ENCODE measurements around the gene KIAA0825. TPM values are rescaled to one million over a fixed set of nuclear protein-coding genes. Genes with fewer than 3 reads are reported as not detected.
A peak's percentile ranks its signal among the peaks of the same experiment; 100 is the strongest.

KIAA0825 gene
- total and polyA plus RNA-seq, 2 experiments from 2014 or later: 1.7 to 1.8 TPM

- no peak overlapping the region for H3K4me3 Mint-ChIP-seq
- peaks cover 20% of the 10 kb centered on the region for H3K4me1 Mint-ChIP-seq
- no peaks in the 10 kb centered on the region for H4K20me1 ChIP-seq (replicated peaks; ENCODE audit: insufficient read depth)
- peaks cover 4% of the 10 kb centered on the region; the same call in 1 of the 3 replicates for H3K36me3 Mint-ChIP-seq (ENCODE audit: low read depth)
- H3K9me2 ChIP-seq (ENCODE audit: insufficient read depth): peaks cover 7% of the 10 kb centered on the region; the same call in 1 of the 2 replicates
- DNase-seq (ENCODE audit: low spot score): no peak
- no peak overlapping the region for H3K27ac ChIP-seq (ENCODE audit: low read depth)
- no peak overlapping the region for H2AFZ ChIP-seq
- H3K36me3 ChIP-seq (ENCODE audit: insufficient read depth): no peaks in the 10 kb centered on the region
- H3K4me2 ChIP-seq: no peak overlapping the region
- H3K4me3 ChIP-seq: no peak overlapping the region
- no peaks in the 10 kb centered on the region for H3K9me3 Mint-ChIP-seq
- no peaks in the 10 kb centered on the region for H3K27me3 ChIP-seq (ENCODE audit: insufficient read depth)
- TF ChIP-seq POLR2AphosphoS5 (IDR thresholded peaks at IDR 0.05; ENCODE audit: low read depth): no peak
- TF ChIP-seq STAT1 (IDR thresholded peaks at IDR 0.05; ENCODE audit: unreplicated experiment): no peak
- TF ChIP-seq EZH2phosphoT487 (IDR thresholded peaks at IDR 0.05; ENCODE audit: unreplicated experiment): no peak
- no peak for TF ChIP-seq ZNF114 (CRISPR knock-in tag; IDR thresholded peaks at IDR 0.05)
- TF ChIP-seq NANOG (IDR thresholded peaks at IDR 0.05; ENCODE audit: borderline replicate concordance): no peak
- no peak for TF ChIP-seq ETS1 (IDR thresholded peaks at IDR 0.05)
- no peak for TF ChIP-seq ZNF331 (CRISPR knock-in tag; IDR thresholded peaks at IDR 0.05; ENCODE audit: low read depth)
- TF ChIP-seq REST (IDR thresholded peaks at IDR 0.05; ENCODE audit: unreplicated experiment): no peak
- TF ChIP-seq CREB1 (CRISPR knock-in tag; IDR thresholded peaks at IDR 0.05; ENCODE audit: low read depth): no peak
- H3K27ac Mint-ChIP-seq: no peak overlapping the region
- no peaks in the 10 kb centered on the region for H3K79me2 ChIP-seq (replicated peaks; ENCODE audit: insufficient read depth)
- no peak for ATAC-seq
- 0 out of 2 replicates have a peak, but pooled peaks cover under 1% of the 10 kb centered on the region for H3K4me1 ChIP-seq (ENCODE audit: insufficient read depth)
- no peaks in the 10 kb centered on the region for H3K27me3 Mint-ChIP-seq (ENCODE audit: insufficient read depth, low read depth, poor library complexity)
- H3F3A ChIP-seq (replicated peaks; ENCODE audit: low read depth): no peaks in the 10 kb centered on the region
Measured at GRCh38 chr5:94402096-94402495, 216.3 kb downstream of the KIAA0825 start.

DNA sequence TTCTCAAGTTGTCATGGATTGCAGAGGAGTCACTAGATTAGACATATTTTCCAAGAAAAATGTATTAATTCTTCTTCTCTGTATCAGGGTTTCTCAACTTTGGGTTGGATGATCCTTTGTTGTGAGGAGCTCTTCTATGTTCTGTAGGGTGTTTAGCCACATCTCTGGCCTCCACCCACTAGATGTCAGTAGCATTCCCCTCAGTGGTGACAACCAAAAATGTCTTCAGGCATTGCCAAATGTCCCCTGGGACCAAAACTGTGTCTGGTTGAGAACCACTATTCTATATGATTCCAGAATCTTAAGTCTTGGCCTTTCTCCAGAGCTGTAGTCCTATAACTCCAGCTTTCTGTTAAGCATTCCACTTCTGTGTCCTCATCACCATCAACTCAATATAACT is 220.9 kb downstream of the KIAA0825 start:
- Mint-ChIP-seq H3K27me3 (ENCODE audit: insufficient read depth, low read depth, poor library complexity) (no peaks in the 10 kb centered on the region), H3K4me1 (peaks cover 15% of the 10 kb centered on the region), H3K4me3 (no peak overlapping the region), H3K9me3 (no peaks in the 10 kb centered on the region), H3K27ac (no peak overlapping the region), H3K36me3 (ENCODE audit: low read depth) (peaks cover 4% of the 10 kb centered on the region; the same call in 1 of the 3 replicates)
- H3K9me2 ChIP-seq (ENCODE audit: insufficient read depth): peaks cover 11% of the 10 kb centered on the region; the same call in 1 of the 2 replicates
- no peaks in the 10 kb centered on the region for H3F3A ChIP-seq (replicated peaks; ENCODE audit: low read depth)
- H3K4me2 ChIP-seq: no peak overlapping the region
- DNase-seq (ENCODE audit: low spot score) (no peak), ATAC-seq (no peak)
- H3K27me3 ChIP-seq (ENCODE audit: insufficient read depth): no peaks in the 10 kb centered on the region
- H3K36me3 ChIP-seq (ENCODE audit: insufficient read depth): no peaks in the 10 kb centered on the region
- H3K4me1 ChIP-seq (ENCODE audit: insufficient read depth): peaks cover 21% of the 10 kb centered on the region
- H3K79me2 ChIP-seq (replicated peaks; ENCODE audit: insufficient read depth): no peaks in the 10 kb centered on the region
- H2AFZ ChIP-seq: no peak overlapping the region
- TF ChIP-seq, protein P1, sequence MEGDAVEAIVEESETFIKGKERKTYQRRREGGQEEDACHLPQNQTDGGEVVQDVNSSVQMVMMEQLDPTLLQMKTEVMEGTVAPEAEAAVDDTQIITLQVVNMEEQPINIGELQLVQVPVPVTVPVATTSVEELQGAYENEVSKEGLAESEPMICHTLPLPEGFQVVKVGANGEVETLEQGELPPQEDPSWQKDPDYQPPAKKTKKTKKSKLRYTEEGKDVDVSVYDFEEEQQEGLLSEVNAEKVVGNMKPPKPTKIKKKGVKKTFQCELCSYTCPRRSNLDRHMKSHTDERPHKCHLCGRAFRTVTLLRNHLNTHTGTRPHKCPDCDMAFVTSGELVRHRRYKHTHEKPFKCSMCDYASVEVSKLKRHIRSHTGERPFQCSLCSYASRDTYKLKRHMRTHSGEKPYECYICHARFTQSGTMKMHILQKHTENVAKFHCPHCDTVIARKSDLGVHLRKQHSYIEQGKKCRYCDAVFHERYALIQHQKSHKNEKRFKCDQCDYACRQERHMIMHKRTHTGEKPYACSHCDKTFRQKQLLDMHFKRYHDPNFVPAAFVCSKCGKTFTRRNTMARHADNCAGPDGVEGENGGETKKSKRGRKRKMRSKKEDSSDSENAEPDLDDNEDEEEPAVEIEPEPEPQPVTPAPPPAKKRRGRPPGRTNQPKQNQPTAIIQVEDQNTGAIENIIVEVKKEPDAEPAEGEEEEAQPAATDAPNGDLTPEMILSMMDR (conservative IDR thresholded peaks at IDR 0.05; ENCODE audit: low read depth in 2 of 2): peak; percentile 31 to 35; a peak in 2 of 4 replicates
- TF ChIP-seq STAT1 (IDR thresholded peaks at IDR 0.05; ENCODE audit: unreplicated experiment): no peak
- H3K4me3 ChIP-seq: no peak overlapping the region
- H4K20me1 ChIP-seq (replicated peaks; ENCODE audit: insufficient read depth): no peaks in the 10 kb centered on the region
- no peak overlapping the region for H3K27ac ChIP-seq (ENCODE audit: low read depth)

Measured in GM23338 (cell line).